Measurements from ENCODE around the gene TBC1D16.

TBC1D16 gene

GRCh38 chr17:79912552-79913330, 122.9 kb downstream of the TBC1D16 start:
- TF ChIP-seq CTCF (IDR thresholded peaks at IDR 0.05; ENCODE audit: low read depth, low read length): no peak
- no peak for DNase-seq (ENCODE audit: low read depth, low spot score)
- no peak overlapping the region for H3K4me3 ChIP-seq (ENCODE audit: low read depth, low read length)
- in situ Hi-C loops (cut with HindIII; ENCODE audit: low sequenced_read_pairs): no loop called here

- TF ChIP-seq CTCF (IDR thresholded peaks at IDR 0.05; ENCODE audit: low read depth, low read length): no peak
- in situ Hi-C loops (cut with HindIII; ENCODE audit: low sequenced_read_pairs): no loop called here
- DNase-seq (ENCODE audit: low read depth, low spot score): no peak
- no peak overlapping the region for H3K4me3 ChIP-seq (ENCODE audit: low read depth, low read length)
Measured at GRCh38 chr17:79911430-79912399, 124.0 kb downstream of the TBC1D16 start.

- no peak overlapping the region for H3K4me3 ChIP-seq (ENCODE audit: low read depth, low read length)
- TF ChIP-seq CTCF (IDR thresholded peaks at IDR 0.05; ENCODE audit: low read depth, low read length): no peak
- no peak for DNase-seq (ENCODE audit: low read depth, low spot score)
- in situ Hi-C loops (cut with HindIII; ENCODE audit: low sequenced_read_pairs): no loop called here
Measured at GRCh38 chr17:79910985-79911361, 124.7 kb downstream of the TBC1D16 start.

- no peak for TF ChIP-seq CTCF (IDR thresholded peaks at IDR 0.05; ENCODE audit: low read depth, low read length)
- in situ Hi-C loops (cut with HindIII; ENCODE audit: low sequenced_read_pairs): no loop called here
- DNase-seq (ENCODE audit: low read depth, low spot score): no peak
- H3K4me3 ChIP-seq (ENCODE audit: low read depth, low read length): no peak overlapping the region
Measured at GRCh38 chr17:79909121-79909520, 126.6 kb downstream of the TBC1D16 start.

- TF ChIP-seq CTCF (IDR thresholded peaks at IDR 0.05; ENCODE audit: low read depth, low read length): no peak
- in situ Hi-C loops (cut with HindIII; ENCODE audit: low sequenced_read_pairs): no loop called here
- DNase-seq (ENCODE audit: low read depth, low spot score): peak; percentile 20
- no peak overlapping the region for H3K4me3 ChIP-seq (ENCODE audit: low read depth, low read length)
Measured at GRCh38 chr17:79907850-79908249, 127.8 kb downstream of the TBC1D16 start.

- no peak overlapping the region for H3K4me3 ChIP-seq (ENCODE audit: low read depth, low read length)
- TF ChIP-seq CTCF (IDR thresholded peaks at IDR 0.05; ENCODE audit: low read depth, low read length): no peak
- in situ Hi-C loops (cut with HindIII; ENCODE audit: low sequenced_read_pairs): no loop called here
- DNase-seq (ENCODE audit: low read depth, low spot score): no peak
Measured at GRCh38 chr17:79907217-79907715, 128.4 kb downstream of the TBC1D16 start.
